ENCODE measurements around the gene GPR89B. TPM values are rescaled to one million over a fixed set of nuclear protein-coding genes. Genes with fewer than 3 reads are reported as not detected.
"Not testable (repeated sequence)": the region's sequence is repeated elsewhere in the genome, so short reads cannot be mapped to it uniquely, and the experiment has no call there.

Gene GPR89B
- polyA plus RNA-seq, 1 donor, result 9.2 TPM

DNA sequence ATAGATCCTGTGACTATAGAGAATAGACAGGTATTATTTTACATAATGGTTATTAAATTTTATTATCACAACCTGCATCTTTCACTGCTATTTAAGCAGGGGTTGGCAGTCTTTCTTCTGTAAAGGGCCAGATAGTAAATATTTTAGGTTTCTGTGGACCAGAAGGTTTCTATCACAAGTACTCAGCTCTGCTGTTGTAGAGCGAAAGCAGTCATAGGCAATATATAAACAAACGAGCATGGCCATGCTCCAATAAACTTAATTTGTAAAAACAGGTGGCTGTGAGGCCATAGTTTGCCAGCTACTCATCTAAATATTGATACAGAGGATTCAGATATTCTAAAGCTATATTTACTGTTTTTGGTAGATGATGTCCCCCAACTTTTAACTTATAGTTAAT is 12.2 kb downstream of the GPR89B start:
- not testable (repeated sequence) for DNase-seq

DNA sequence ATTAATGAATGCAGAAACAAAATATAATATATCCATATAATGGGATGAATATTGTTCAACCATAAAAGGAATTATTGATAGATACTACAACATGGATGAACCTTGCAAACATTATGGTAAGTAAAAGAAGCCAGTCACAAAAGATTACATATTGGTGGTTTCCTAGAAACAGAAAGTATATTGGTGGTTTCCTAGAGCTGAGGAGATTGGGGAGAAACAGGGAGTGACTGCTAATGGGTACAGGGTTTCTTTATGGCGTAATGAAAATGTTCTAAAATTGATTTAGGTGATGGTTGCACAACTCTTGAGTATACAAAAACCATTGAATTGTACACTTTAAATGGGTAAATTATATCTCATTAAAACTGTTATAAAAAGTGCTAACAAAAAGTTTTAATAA is 14.3 kb downstream of the GPR89B start:
- not testable (repeated sequence) for DNase-seq

DNA sequence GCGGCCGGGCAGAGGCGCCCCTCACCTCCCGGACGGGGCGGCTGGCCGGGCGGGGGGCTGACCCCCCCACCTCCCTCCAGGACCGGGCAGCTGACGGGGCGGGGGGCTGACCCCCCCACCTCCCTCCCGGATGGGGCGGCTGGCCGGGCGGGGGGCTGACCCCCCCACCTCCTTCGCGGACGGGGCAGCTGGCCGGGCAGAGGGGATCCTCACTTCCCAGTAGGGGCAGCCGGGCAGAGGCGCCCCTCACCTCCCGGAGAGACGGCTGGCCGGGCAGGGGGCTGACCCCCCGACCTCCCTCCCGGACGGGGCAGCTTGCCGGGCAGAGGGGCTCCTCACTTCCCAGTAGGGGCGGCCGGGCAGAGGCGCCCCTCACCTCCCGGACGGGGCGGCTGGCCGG is 21.3 kb downstream of the GPR89B start:
- DNase-seq, result not testable (repeated sequence)

DNA sequence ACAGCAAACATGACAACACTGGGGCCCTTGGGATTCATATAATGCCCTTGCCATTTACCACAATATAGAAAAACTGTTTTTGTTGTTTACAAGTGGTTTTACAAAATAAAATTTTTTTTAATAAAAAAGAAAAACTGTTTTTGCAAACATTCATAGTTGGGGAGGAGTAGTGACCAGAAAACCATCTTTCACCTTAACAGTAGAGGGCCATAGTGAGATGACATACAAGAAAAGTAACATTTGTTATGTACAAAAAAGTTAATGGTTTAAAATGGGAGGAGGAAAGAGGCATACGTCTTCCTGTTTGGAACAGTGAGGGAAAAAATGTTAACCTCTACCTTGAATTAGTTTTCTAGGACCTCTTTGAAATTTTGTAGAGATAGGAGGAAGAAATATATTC is 30.7 kb downstream of the GPR89B start:
- not testable (repeated sequence) for DNase-seq

DNA sequence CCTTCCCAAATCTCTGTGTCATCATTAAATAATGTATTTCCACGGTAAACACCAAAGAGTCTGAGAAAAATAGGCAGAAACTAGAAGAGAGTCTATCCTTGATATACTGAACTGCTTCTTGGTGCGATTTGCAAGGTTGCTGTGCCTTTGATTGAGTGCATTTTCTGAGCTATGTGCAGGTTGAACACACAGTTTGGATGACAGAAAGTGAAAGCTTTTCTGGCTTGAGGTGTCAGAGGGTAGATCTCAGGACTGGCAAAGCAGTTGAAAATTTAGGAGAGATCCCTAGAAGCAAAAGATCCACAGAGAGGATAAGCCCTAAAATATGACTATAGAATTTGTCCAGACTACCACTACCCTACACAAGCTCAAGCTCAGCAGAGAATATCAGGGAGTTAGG is 31.5 kb downstream of the GPR89B start:
- DNase-seq, result not testable (repeated sequence)

DNA sequence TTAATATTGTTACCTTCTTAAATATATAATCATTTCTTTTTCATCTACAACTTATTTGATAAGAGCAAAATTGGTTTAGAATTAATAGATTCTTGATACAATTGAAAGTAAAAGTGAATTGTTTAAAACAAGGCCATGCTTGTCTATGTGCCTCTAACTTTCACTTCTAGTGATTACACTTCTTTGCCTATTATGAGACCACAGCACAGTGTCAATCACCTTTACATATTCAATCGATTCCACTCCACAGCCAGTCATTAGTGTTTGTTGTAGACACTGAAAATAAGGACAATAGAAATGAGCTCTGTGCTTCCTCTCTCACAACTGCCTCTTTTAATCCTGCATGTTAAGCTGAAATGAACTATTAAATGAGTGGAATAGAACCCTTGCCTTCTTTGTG is 36.4 kb downstream of the GPR89B start:
- not testable (repeated sequence) for DNase-seq

DNA sequence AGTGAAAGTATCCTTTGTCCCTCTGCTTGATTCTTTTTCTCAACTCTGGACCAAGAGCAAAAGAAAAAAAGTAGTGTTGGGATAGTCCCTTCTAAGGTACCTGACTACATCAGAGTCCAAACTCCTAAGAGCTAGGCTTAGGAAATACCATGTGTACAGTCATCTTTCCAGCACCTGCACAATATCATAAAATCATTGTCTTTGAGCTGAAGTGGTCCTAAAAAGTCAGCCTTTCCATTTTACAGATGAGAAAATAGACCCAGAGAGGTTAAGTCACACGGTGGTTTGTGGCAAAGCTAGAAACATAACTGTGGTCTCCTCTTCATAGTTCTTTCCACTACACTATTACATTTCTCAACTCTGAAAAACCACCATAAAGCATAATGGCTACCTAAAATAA is 38.4 kb downstream of the GPR89B start:
- DNase-seq, result not testable (repeated sequence)

DNA sequence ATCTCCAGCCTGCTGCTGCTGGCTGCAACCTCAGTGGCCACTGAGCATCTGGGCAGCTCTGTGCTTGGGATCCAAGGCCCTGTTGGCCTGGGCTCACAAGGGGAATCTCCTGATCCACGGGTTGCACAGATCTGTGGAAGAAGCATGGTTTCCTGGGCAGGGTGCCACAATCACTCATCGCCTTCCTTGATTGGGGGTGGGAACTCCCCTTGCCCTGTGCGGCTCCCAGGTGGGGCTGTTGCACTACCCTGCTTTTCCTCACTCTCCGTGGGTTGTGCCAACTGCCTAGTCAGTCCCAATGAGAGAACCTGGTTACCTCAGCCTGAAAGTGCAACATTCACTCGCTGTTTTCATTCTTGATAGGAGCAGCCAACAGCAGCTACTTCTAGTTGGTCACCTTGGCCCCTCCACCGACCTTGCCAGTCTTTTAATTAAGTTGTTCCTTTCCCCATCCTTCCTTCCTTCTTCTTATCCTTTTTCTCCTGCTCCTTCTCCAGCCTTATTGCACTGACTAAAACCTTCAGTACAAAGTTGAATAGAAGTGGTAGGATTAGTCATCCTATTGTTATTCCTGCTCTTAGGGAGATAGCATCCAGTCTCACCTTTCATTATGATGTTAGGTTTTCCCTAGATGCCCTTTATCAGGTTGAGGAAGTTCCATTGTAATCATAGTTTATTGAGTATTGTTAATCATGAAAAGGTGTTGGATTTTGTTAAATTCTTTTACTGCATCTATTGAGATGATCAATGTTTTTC is 50.9 kb downstream of the GPR89B start:
- not testable (repeated sequence) for DNase-seq

DNA sequence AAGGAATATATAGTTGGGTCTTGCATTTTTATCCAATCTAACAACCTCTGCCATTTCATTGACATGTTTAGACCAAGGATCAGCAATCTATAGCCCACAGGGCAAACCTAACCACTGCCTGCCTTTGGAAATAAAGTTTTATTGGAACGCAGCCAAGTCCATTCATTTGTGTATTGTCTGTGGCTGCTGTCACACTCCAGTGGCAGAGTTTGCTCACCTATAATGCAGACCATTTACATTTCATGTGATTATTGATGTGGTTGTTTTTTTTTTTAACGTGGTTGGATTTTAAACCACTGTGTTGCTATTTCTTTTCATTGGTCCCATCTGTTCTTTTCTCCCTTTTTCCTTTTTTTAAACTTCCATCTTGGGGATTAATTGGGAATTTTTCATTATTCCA is 57.2 kb downstream of the GPR89B start:
- not testable (repeated sequence) for DNase-seq

DNA sequence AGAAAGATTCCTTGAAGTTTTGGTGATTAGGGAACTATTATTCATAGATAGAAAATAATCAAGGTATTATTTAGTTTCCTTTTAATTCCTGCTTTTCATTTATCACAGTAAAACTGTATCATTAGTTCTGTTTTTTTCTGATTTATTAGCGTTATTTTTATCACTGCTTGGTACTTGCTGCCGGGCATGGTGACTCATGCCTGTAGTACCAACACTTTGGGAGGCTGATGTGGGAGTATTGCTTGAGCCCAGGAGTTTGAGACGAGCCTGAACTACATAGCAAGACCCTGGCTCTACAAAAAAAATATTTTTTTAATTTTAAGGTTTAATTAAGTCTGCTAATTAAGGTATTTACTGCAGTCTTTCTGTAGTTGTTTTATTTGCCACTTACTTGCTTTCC is 59.7 kb downstream of the GPR89B start:
- not testable (repeated sequence) for DNase-seq

DNA sequence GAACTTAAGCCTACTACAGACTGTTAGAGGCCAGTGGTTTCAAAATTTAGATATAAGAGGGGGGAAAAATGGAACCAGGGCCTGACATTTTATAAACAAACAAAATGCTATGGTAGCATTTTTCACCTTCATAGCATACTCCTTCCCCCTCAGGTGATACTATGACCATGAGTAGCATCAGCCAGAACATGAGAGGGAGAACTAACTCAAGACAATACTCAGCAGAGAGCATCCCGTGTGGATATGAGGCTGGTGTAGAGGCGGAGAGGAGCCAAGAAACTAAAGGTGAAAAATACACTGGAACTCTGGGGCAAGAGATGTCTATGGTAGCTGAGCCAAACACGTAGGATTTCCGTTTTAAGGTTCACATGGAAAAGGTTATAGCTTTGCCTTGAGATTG is 64.7 kb downstream of the GPR89B start:
- not testable (repeated sequence) for DNase-seq

DNA sequence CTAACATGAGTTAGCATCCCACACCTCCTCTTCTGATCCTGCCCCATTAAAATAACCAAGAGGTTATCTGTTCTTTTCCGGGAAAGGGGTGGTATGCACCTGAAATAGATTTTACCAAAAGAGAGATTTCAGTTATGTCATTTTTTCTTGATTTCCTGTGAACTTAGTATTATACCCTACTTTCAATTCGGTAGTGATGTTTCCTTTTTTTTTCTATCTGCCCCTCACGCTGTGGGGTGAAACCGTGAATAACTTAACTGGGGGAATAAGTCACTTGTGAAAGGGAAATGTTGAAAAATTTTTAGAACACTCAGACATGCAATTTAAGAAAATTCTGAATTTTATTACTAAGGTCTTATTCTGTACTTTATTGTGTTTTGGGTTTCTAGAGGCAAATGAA is 65.2 kb downstream of the GPR89B start:
- not testable (repeated sequence) for DNase-seq

DNA sequence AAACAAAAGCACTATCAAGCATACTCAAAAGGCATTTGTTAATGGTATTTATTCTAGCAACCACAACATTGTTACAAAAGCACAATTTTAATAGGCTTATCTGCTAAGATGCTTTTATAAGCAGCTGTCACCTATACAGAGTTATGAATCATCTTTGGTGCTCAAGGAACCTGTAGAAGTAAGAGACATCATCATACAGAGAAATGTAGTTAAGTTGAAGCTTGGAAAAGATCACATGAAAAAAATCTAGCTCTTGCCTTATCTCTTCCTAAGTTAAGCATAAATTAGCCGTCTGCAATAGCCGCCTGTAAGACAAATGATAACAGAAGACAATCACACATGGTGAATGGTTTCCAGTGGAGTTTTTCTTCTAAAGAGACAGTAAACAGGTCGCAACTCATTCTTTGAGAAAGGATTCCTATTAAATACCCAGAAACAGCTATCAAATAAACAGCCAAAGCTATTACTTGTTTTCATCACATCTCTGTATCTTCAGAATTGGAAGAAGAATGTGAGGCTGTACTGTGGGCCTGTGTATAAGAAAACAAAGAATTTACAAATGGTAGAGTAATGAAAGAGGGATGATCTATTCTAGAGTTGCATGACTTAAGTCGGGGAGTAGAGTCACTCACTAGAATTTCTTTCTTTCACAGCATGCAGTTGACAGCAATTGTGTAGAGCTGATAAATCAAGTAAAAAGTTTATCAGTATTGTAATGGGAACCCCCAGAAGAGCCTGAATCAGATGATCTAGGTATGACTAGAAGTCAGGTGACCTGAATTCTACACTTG is 65.8 kb downstream of the GPR89B start:
- not testable (repeated sequence) for DNase-seq

DNA sequence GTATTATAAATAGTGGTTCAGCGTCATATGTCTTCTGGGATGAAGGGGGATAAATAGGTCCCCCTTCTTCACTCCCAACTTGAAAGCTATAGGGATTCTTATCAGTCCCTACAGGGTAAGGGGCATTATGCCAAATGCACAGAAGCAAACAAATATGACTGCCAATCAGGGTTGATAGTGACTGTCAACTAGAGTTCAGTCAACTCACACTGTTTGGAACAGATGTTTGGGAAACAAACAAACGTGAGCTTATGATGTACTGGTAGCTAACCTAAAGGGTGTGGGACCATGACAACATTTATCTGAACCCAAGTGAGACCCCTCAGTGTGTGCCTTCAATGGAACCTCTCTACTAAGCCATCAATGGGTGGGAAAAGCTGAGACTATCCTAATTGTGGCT is 67.9 kb downstream of the GPR89B start:
- DNase-seq, result not testable (repeated sequence)

DNA sequence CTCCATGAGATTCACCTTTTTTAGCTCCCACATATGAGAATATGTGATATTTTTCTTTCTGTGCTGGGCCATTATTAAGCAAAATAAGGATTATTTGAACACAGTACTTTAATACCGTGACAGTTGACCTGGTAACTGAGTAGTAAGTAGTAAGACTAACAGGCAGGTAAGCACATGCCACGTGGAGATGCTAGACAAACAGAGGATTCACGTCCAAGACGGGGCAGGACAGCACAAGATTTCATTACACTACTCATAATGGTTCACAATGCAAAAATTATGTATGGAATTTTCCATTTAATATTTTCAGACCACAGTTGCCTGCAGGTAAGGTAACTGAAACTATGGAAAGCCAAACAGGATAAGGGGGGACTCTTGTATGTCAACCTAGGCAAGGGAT is 79.5 kb downstream of the GPR89B start:
- not testable (repeated sequence) for DNase-seq

DNA sequence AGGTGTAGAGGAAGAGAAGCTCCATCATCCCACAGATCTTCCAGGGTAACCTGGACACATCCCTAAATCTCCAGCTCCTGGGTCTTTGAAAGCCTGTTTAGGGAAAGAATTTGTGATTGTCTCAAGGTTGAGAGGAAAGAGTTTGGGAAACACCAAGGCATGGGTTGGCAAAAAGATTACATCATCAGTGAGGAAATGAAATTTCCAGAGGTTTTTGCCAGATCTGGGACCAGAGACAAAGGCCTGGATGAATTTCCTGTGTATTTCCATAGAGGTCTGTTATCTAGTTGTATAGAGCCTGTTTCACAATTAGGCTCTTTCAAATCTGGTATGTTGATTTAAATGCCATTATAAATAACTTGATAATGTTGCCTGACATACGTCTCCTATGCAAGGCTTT is 82.3 kb downstream of the GPR89B start:
- DNase-seq, result no peak

DNA sequence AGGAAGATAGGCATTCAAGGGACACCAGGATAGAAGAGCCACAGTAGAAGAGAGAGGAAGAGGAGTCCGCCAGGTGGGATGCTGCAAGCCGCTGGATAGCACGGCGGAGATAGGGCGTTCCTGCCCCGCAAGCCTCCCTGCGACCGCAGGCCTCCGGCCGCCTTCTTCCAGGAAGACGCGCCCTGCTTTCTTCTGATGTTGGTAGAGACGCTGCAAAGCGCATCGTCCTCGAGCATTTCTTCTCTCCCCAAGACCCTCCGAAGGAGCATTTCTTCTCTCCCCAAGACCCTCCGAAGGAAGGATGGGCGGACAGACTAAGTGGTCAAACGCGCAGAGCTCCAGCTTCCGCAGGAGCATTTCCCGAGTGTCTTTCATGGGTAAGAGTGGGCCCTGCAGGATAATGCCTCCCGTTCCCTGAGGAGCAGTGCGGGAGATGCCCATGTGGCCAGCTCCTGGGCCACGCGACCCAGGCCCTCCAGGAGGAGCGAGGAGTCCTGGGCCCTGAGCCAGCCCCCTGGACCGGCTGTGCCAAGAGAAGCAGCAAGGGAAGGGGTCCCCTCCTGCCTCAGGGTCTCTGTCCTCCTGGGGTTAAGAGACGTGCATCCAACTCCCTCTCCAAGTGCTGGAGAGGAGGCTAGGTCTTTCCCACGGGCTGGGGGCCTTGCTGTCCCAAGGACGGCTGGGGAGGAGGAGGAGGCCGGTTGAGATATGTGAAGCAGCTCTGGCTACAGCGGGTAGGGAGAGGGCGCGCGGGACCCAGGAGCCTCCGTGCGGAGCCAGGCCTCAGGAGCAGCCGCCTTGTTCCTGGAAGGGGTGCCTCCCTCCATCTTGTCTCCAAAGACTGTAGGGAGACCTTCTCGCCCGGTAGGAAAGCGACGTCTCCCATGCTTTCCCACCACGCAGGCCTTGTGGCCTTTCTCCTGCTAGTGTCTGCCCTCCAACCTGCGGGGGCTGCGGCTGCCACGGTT is 85.2 kb downstream of the GPR89B start:
- not testable (repeated sequence) for DNase-seq

DNA sequence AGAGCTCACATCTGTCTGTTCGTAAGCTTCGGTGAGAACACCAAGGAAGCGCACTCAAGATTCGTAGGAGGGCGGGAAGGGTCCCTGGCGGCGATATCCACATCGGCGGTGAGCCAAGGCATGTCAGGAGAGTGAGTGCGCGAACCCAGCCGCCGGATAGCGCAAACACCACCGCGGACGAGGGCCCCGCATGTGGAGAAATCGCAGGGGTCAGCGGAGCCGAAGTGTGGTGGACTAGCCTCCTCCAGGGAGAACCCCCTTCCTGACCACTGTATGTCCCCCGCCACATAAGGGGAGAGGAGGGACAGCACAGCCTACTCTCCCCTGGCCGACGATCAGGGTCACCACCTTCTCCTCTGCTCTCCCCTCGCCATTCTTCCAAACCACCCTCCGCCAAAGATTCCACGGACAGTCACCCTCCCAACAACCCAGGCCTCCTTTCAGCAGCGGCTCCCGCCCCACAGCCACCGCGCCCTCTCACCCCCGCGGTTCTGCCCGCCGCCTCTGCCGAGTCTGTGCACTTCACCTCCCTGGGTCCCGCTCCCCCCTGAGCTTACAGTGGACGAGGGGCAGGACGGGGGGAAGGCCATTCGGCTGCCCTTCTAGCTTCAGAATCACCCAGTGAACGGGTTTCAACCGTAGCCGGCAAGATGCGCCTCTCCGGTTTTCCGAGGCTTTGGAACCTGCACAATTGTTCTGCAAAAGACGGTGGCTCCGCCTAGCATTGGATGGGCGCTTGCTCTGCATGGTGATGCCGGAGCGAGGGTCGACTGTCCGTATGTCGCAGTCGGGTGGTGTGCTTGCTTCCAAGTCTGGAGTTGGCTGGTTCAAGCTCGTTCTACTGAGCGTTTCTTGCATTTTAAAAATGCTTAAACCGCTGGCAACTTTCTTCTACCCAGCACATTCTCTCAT is 86.3 kb downstream of the GPR89B start:
- not testable (repeated sequence) for DNase-seq

DNA sequence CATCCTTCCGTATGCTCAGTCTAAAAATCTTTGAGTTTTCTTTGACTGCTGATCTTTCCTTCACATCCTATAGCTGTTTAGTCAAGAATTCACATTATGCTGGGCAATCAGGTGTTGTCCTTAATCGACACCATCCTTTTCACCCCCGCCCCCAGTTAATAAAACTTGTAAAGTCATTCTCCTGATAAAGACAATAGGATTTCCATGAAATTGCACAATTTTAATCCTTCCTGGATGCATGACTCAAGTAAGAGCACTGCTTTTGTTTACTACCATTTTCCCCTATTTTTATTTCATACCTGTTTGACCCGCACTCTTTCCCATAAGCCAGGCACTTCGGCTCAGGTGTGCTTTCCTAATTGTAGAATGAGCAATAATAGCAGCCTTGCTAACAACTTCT is 96.7 kb downstream of the GPR89B start:
- DNase-seq, result not testable (repeated sequence)

DNA sequence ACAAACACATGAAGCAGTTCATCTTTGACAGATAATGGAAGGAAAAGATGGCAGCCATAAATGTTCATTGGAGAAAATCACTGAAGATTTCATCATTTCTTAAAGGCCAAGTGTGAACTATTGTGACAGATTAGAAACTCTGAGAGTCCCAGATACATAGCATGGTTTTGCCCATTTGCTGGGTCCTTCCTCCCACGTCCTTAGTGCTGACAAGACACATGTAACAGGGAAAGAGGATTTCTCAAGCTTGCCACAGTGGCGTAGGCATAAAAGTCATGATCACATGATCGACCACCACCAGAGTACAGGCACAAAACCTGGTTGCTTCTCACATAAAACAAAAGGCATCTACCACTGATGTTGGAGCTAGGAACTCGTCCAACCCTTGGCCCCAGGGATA is 98.8 kb downstream of the GPR89B start:
- DNase-seq, result not testable (repeated sequence)

DNA sequence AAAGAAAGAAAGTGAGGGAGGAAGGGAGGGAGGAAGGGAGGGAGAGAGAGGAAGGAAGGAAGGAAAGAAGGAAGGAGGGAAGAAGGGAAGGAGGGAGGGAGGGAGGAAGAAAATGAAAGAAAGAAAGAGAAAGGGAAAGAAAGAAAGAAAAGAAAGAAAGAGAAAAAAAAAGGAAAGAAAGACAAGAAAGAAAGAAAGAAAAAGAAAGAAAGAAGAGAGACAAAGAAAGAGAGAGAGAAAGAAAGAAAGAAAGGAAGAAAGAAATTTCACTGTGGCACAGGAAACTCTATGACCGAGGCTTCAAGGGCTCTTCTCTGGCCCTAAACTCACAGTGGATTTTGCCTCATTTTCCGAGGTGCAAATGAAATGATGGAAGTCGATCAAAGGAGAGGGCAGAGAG is 104.0 kb downstream of the GPR89B start:
- DNase-seq, result not testable (repeated sequence)

Measured in hindlimb muscle (tissue), 1 donor.